ENCODE data around the gene EIF1.

DNA sequence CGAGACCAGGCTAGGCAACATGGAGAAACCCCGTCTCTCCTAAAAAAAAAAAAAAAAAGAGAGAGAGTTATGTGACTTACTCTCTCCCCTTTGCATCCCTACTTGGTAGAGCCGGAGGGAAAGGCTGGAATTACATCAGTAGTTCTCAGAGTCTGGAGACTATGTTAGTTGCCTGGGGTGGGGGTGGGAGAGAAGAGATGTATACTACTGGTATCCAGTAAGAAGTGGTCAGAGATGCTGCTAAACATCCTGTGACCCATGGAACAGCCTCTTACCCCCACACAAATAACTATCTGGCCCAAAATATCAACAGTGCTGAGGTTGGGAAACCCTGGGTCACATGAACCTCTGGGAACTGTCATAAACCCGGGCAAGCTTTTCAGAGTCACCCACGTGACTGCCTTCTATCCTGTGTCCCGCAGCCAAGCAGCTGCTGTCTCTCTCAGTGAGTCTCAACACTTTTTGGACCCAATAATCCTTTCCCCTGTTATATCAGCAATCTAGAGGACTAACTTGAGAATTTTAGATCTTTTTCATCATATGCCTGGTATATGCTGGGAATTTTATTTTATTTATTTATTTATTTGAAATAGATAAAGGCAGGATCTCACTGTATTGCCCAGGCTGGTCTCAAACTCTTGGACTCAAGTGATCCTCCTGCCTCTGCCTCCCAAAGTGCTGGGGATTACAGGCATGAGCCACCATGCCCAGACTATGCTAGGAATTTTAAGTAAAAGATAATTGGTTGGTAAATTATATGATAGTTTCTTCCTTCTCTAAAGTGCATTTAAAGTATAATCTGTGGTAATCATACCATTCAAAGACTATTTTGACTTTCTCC is 8.7 kb downstream of the EIF1 start:
- TF ChIP-seq YY1 (IDR thresholded peaks at IDR 0.05) (no peak), CTCF (IDR thresholded peaks at IDR 0.05; ENCODE audit: low read depth, low read length, missing input control) (no peak), GABPA (IDR thresholded peaks at IDR 0.05 in 1 of 2, conservative IDR thresholded peaks at IDR 0.05 in 1 of 2) (peak in 1 of 2 donors; percentile 66), JUND (IDR thresholded peaks at IDR 0.05) (peak in 1 of 2 donors; percentile 49), HNF4G (IDR thresholded peaks at IDR 0.05) (no peak)
- TF ChIP-seq, protein P1, sequence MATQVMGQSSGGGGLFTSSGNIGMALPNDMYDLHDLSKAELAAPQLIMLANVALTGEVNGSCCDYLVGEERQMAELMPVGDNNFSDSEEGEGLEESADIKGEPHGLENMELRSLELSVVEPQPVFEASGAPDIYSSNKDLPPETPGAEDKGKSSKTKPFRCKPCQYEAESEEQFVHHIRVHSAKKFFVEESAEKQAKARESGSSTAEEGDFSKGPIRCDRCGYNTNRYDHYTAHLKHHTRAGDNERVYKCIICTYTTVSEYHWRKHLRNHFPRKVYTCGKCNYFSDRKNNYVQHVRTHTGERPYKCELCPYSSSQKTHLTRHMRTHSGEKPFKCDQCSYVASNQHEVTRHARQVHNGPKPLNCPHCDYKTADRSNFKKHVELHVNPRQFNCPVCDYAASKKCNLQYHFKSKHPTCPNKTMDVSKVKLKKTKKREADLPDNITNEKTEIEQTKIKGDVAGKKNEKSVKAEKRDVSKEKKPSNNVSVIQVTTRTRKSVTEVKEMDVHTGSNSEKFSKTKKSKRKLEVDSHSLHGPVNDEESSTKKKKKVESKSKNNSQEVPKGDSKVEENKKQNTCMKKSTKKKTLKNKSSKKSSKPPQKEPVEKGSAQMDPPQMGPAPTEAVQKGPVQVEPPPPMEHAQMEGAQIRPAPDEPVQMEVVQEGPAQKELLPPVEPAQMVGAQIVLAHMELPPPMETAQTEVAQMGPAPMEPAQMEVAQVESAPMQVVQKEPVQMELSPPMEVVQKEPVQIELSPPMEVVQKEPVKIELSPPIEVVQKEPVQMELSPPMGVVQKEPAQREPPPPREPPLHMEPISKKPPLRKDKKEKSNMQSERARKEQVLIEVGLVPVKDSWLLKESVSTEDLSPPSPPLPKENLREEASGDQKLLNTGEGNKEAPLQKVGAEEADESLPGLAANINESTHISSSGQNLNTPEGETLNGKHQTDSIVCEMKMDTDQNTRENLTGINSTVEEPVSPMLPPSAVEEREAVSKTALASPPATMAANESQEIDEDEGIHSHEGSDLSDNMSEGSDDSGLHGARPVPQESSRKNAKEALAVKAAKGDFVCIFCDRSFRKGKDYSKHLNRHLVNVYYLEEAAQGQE (IDR thresholded peaks at IDR 0.05) = peak; percentile 68
